HEK293 (cell line): Measurements from ENCODE around the gene AKT3.

Source experiments
- CTCF ChIP-seq: fragments of 450-650 bp; formaldehyde crosslinking; IDR thresholded peaks from 2 replicates; pipeline ENCODE4 v1.5.1; 2016; ENCODE audit warnings: missing biosample characterization, missing genetic modification characterization
- REST ChIP-seq: fragments of 450-650 bp; formaldehyde crosslinking; IDR thresholded peaks from 2 replicates; pipeline ENCODE4 v1.5.1; 2016; ENCODE audit warnings: missing biosample characterization, missing genetic modification characterization

GRCh38 chr1:243735457-243735856 lies 114.6 kb downstream of the AKT3 start:
- TF ChIP-seq REST (no peak), CTCF (tag by site-specific recombination) (no peak)
